Gastrocnemius medialis (tissue), 4 donors: ENCODE measurements around the gene CA10.

ENCODE experiments used
- CTCF ChIP-seq, 5 experiments: fragments of 450-650 bp in 3 of 5; fragments of 200-600 bp in 2 of 5; sonication (generic) in 2 of 5; IDR thresholded peaks in 4 of 5; conservative IDR thresholded peaks in 1 of 5; 1 replicate in 4 of 5; 2 replicates in 1 of 5; pipeline ENCODE4 v1.5.1; 2016 to 2019; ENCODE audit warnings: antibody characterized with exemption in 5 of 5, mild to moderate bottlenecking in 3 of 5, moderate library complexity in 3 of 5
- POLR2A ChIP-seq, 2 donors: fragments of 450-650 bp; IDR thresholded peaks; one replicate each; pipeline ENCODE4 v1.6.1; 2017; ENCODE audit warnings: antibody characterized with exemption in 2 of 2, mild to moderate bottlenecking in 2 of 2, moderate library complexity in 2 of 2

- no peak for TF ChIP-seq CTCF (IDR thresholded peaks at IDR 0.05 in 4 of 5, conservative IDR thresholded peaks at IDR 0.05 in 1 of 5)
- no peak for TF ChIP-seq POLR2A (IDR thresholded peaks at IDR 0.05)
Observed at GRCh38 chr17:51997723-51998122, 160.8 kb downstream of the CA10 start.
